ENCODE results near the gene MRGPRF.
"Not testable (repeated sequence)": the region's sequence is repeated elsewhere in the genome, so short reads cannot be mapped to it uniquely, and the experiment has no call there.

Gene MRGPRF

DNA sequence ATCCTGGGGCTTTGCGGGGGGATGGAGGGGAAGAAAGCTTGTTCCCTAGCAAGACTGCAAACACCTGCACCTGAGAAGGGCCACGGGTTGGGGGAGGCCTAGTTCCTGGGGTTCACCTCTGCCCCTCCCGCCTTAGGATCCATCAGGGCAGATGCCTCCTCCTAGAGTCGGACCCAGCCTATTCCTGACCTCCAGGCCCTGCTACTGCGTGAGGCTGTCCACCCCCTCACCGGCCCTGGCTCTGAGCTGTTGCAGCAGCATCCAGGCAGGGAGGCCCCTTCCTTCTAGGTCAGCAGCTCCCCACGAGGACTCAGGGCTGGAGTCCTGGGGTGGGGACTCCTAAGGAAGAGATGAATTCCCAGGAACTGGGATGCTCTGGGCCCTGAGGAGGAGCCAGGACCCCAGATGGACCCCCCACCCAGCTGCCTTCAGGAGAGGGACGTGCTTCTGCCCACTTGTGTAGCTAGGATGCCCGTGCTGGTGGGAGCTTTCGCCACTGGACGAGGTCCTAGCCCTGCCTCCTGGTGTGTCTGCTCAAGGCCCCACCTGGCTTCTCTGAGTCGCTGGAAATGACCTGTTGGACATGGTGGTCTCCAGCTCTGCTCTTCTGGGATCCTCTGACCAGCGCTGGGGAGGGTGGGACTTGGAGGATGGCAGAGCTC lies 10.3 kb downstream of the MRGPRF start:
- DNase-seq (ENCODE audit: low read depth in 2 of 2): no peak

GRCh38 chr11:69002110-69002569 lies 10.9 kb downstream of the MRGPRF start:
- no peak for DNase-seq (ENCODE audit: low read depth in 2 of 2)

DNA sequence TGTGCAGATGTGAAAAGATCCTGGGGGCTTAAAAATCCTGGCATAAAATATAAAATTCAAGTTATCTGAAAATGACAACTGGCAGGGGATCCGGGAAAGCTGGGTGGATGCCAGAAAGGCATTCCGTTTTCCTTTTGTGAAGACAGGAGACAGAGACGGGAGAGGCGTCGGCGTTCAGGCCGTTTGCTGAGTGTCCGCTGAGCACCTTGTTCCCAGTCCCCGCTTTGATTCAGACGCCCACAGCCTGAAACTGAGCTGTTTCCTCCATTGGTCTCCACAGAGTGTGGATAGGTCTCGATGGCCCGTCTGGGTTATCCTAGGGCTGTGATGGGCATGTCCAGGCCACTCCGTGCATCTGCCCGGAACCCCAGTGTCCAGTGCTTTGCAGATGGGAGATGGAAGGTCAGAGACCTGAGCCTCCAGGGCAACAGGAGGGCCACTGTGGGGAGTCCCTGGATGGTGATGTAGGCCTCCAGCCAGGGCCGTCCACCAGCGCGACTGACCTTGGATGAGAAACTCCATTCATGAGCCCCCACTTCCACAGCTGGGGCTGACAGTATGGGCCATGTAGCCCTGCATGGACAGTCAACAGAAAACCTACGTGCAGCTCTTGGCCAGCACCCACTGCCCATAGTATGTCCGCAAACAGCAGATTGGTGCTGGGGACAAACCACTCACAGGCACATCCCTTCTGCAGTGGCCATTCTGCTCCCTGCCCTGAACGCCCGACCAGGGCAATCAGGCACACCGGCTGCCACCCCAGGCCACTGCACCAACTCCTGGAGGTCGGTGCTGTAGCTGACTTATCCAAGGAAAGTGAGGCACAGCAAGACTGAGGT lies 11.6 kb downstream of the MRGPRF start:
- no peak for DNase-seq (ENCODE audit: low read depth in 2 of 2)

- no peak for DNase-seq (ENCODE audit: low read depth in 2 of 2)
Observed at GRCh38 chr11:69000831-69001242, 12.2 kb downstream of the MRGPRF start.

- no peak for DNase-seq (ENCODE audit: low read depth in 2 of 2)
Observed at GRCh38 chr11:69000391-69000790, 12.7 kb downstream of the MRGPRF start.

- DNase-seq (ENCODE audit: low read depth in 2 of 2): not testable (repeated sequence)
Observed at GRCh38 chr11:68999748-69000355, 13.2 kb downstream of the MRGPRF start.

GRCh38 chr11:68999093-68999747 lies 13.8 kb downstream of the MRGPRF start:
- no peak for DNase-seq (ENCODE audit: low read depth in 2 of 2)

GRCh38 chr11:68998390-68998911 lies 14.6 kb downstream of the MRGPRF start:
- DNase-seq (ENCODE audit: low read depth in 2 of 2): no peak

DNA sequence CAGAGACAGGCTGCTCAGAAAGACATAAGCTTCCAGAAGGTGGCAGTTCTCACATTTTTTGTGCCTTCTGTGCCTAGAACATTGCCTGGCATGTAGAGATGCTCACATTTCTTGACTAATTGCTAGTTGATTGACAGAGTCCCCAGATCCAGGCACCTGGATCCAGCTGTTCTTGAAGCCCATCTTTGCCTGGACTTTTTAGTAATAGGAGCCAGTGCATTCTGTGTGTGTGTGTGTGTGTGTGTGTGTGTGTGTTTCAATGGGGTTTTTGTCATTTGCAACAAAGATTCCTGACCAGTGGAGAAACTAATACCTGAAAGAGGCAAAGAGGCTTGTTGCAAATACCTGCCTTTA lies 15.1 kb downstream of the MRGPRF start:
- no peak for DNase-seq (ENCODE audit: low read depth in 2 of 2)

DNA sequence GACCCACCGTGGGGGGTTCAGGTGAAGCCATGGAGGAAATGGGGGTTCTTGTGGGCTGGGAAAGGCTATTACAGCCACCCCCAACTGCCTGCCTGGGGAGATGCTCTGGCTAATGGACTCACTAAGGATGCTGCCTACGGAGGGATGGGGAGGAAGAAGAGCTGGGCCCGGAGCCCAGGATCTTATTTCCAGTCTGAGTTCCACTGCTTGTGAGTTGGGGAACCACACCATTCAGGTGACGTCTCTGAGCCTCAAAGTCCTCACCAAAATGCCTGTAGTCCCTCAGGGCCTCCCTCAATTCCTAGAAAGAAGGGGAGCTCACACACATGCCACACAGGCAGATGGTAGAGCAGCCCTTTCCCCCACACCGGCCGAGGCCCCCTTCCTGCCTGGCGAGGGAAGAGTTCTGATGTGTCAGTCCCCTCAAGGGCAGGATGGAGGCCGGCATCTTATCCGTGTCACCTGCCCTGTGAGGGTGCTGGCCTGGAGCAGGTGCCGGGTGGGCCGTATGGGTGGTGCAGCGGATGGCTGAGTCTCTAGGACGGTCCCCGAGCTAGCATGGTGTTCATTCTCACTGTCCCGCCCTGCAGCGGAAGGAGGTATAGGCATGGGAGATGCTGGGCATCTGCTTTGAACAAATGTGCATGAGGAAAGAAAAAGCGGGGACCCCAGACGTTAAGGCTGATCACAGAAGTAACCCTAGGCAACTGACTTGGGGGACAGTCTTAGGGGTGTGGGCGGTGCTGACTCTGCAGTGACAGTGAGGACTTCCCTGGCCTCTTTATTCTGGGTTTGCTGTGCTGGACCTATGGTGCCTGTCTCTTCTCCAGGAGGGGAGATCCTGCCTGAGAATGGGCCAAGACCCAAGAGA lies 15.7 kb downstream of the MRGPRF start:
- no peak for DNase-seq (ENCODE audit: low read depth in 2 of 2)

DNA sequence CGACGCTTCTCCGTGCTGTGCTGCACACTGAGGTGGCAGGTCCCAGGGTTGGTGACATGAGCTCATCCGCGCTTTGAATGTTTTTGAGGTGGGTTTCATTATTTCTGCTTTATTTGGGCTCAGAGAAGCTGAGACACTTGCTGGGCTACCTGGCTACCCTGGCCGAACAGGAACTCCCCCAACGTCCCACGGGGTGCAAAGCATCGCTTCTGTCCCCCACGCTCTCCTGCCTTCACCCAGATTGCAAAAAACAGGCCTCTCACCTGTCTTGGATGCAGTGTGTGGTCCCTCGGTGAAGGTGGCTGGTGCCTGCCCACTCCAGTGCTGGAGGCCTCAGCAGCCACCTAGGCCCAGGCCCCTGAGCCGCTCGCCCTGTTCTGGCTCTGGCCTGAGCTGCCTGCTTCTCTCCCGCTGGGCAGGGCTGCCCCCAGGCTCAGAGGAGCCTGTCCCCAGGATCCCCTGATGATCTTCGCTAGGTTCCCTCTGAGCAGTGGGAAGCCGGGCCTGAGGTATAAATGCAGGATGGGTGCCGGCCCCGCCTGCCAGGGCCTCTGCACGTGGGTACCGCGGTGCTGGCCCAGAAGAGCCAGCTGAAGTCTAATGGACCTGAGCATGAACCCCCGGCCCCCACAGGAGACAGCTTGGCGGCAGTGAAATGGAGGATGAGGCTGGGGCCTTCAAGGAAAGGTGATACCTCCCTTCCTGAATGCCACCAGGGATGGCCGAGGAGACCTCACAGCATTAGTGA lies 16.5 kb downstream of the MRGPRF start:
- DNase-seq (ENCODE audit: low read depth in 2 of 2): no peak

- DNase-seq (ENCODE audit: low read depth in 2 of 2): no peak
Observed at GRCh38 chr11:68994894-68995285, 18.2 kb downstream of the MRGPRF start.

- no peak for DNase-seq (ENCODE audit: low read depth in 2 of 2)
Observed at GRCh38 chr11:68994161-68994893, 18.7 kb downstream of the MRGPRF start.

GRCh38 chr11:68993546-68993945 lies 19.5 kb downstream of the MRGPRF start:
- DNase-seq (ENCODE audit: low read depth in 2 of 2): no peak

GRCh38 chr11:68992743-68993255 lies 20.2 kb downstream of the MRGPRF start:
- DNase-seq (ENCODE audit: low read depth in 2 of 2): no peak

DNA sequence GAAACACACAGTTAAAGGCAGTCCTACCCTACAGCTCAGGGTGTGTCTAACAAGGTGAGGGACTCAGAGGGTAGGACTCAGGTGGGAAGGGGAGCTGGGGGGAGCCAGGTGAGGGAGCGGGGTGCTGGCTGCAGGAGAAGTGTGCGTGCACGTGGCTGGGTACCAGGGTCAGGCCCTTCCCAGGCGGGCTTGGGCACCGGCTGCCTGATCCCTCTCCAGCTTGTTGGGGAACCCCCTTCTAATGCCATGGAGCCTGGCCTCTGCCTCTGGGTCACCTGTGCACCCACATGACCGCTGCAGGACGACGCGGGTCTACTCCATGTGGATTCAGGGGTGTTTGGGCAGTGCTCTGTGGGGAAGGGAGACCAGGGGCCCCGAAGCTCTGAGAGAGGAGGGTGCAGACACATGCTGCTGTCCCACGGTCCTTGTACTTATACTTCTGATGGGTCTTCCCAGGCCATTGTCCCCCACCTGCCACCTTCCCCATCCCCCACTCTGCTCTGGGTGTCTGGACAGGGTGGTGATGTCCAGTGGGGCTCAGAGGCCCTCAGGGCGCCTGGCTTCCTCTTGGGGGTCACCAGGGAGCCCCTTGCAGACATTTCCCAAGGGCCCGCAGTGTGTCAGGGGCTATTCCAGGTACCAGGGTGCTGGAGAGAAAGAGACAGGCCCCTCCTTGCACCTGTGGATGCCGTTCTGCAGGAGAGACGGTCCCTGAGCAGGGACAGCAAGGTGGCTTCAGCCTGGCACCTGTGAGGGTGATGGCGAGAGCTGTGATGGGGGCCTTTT lies 21.9 kb downstream of the MRGPRF start:
- no peak for DNase-seq (ENCODE audit: low read depth in 2 of 2)

DNA sequence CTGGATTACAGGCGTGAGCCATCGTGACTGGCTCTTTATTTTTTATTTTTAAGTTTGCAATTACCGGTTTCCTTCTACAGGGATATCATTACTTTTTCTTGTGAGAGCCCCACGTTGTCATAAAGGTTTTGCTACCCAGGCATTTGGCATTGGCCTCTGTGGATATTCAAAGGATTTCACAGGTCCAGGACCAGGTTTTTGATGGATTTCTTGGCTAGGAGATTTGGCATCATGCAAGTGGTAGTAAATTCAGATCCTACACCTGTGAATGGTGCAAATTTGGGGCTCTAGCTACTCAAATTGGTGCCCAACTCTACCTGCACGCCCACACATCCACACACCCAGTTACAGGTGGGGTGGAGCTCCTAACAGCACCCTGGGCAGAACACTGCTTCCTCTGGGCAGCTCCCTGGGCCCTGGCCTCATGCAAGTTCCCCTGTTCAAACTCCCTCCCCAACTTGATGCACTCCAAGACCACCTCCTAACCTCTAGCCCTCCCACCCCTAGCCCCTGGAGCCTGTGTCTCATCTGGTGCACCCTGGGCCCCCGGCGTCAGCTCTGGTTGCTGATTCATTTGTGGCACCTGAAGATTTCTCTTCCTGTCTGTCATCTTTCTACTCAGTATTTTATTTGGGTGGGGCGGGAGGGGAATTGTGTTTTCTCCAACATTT lies 23.0 kb downstream of the MRGPRF start:
- no peak for DNase-seq (ENCODE audit: low read depth in 2 of 2)

- DNase-seq (ENCODE audit: low read depth in 2 of 2): no peak
Observed at GRCh38 chr11:68988491-68988890, 24.6 kb downstream of the MRGPRF start.
